RWPE2 (cell line): Measurements from ENCODE around the gene RAB11FIP3.

Experiments
- ATAC-seq: fragments of 200-7000 bp; cut with Tn5 transposase; 3 replicates; pipeline ENCODE4 v1.9.1; 2021; ENCODE audit warnings: low read depth
- DNase-seq: peaks from one replicate; pipeline ENCODE4 v3.0.0-alpha.2; 2020; ENCODE audit warnings: low spot score
- H3K27ac ChIP-seq: fragments of 450-650 bp; 2 replicates; pipeline ENCODE4 v1.5.1; 2017; ENCODE audit warnings: mild to moderate bottlenecking; ENCODE audit not compliant: poor library complexity, severe bottlenecking
- H3K27me3 ChIP-seq: fragments of 250-450 bp; sonication (Bioruptor Pico); 2 replicates; pipeline ENCODE4 v1.5.1; 2021; ENCODE audit warnings: mild to moderate bottlenecking, moderate library complexity; ENCODE audit not compliant: insufficient read depth, poor library complexity, severe bottlenecking
- H3K36me3 ChIP-seq: fragments of 250-450 bp; sonication (Bioruptor Pico); 2 replicates; pipeline ENCODE4 v1.5.1; 2020; ENCODE audit warnings: low read depth, mild to moderate bottlenecking, moderate library complexity
- H3K4me1 ChIP-seq: fragments of 250-450 bp; sonication (Bioruptor Pico); 2 replicates; pipeline ENCODE4 v1.5.1; 2021; ENCODE audit warnings: mild to moderate bottlenecking, moderate library complexity; ENCODE audit not compliant: insufficient read depth, poor library complexity, severe bottlenecking
- H3K4me3 ChIP-seq: fragments of 250-450 bp; sonication (Bioruptor Pico); 2 replicates; pipeline ENCODE4 v1.5.1; 2021; ENCODE audit warnings: mild to moderate bottlenecking, moderate library complexity; ENCODE audit not compliant: severe bottlenecking
- H3K9me3 ChIP-seq: fragments of 250-450 bp; sonication (Bioruptor Pico); 2 replicates; pipeline ENCODE4 v1.5.1; 2021; ENCODE audit warnings: mild to moderate bottlenecking, moderate library complexity; ENCODE audit not compliant: severe bottlenecking
- TF ChIP-seq, protein P1 (sequence below): fragments of 450-650 bp; IDR thresholded peaks from one replicate; pipeline ENCODE4 v1.5.1; 2017; ENCODE audit warnings: mild to moderate bottlenecking, moderate library complexity; ENCODE audit not compliant: poor library complexity, severe bottlenecking

Gene RAB11FIP3

DNA sequence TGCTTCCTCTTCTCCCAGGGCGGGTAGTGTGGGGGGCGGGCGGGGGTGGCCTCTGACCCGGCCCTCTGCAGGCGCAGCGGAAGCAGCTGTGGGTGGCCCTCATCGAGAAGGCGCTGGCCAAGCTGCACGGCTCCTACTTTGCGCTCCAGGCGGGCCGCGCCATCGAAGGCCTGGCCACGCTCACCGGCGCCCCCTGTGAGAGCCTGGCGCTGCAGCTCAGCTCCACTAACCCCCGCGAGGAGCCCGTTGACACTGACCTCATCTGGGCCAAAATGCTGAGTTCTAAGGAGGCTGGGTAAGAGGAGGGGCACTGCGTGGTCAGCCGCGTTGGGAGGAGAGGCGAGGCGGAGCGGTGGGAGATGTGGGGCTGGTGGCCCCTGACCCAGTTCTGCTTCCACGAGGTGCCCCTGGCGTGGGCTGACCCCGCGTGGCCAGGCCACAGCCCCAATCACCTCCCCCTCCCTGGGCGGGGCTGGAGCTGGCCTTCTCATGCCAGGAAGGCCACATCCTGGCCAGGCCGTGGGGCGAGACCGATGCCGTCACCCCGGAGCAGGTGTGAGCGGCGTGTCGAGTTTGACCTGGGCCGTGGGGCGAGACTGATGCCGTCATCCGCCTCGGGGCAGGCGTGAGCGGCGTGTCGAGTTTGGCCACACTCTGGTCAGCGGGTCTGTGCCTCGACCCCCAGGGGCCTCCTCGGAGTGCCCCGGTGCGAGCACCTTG is 124.3 kb downstream of the RAB11FIP3 start:
- Histone ChIP-seq H3K4me1 (no peaks in the 10 kb centered on the region), H3K27ac (no peak overlapping the region), H3K4me3 (no peak overlapping the region), H3K27me3 (no peaks in the 10 kb centered on the region), H3K9me3 (no peaks in the 10 kb centered on the region), H3K36me3 (peaks cover 12% of the 10 kb centered on the region)
- TF ChIP-seq, protein P1, sequence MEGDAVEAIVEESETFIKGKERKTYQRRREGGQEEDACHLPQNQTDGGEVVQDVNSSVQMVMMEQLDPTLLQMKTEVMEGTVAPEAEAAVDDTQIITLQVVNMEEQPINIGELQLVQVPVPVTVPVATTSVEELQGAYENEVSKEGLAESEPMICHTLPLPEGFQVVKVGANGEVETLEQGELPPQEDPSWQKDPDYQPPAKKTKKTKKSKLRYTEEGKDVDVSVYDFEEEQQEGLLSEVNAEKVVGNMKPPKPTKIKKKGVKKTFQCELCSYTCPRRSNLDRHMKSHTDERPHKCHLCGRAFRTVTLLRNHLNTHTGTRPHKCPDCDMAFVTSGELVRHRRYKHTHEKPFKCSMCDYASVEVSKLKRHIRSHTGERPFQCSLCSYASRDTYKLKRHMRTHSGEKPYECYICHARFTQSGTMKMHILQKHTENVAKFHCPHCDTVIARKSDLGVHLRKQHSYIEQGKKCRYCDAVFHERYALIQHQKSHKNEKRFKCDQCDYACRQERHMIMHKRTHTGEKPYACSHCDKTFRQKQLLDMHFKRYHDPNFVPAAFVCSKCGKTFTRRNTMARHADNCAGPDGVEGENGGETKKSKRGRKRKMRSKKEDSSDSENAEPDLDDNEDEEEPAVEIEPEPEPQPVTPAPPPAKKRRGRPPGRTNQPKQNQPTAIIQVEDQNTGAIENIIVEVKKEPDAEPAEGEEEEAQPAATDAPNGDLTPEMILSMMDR, result no peak
- ATAC-seq (no peak), DNase-seq (no peak)

DNA sequence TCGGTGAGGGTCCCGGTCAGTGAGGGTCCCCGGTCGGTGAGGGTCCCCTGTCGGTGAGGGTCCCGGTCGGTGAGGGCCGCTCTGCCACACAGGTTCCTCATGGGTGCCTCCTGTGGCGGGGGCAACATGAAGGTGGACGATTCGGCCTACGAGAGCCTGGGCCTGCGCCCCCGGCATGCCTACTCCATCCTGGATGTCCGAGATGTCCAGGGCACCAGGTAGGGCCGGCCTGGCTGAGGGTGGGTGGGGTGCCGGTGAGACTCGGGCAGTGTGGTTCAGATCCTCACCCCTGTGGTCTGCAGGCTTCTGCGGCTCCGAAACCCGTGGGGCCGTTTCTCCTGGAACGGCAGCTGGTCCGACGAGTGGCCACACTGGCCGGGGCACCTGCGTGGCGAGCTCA is 125.8 kb downstream of the RAB11FIP3 start:
- Histone ChIP-seq H3K36me3 (peaks cover 12% of the 10 kb centered on the region), H3K4me3 (no peak overlapping the region), H3K27me3 (no peaks in the 10 kb centered on the region), H3K9me3 (no peaks in the 10 kb centered on the region), H3K4me1 (no peaks in the 10 kb centered on the region), H3K27ac (no peak overlapping the region)
- no peak for DNase-seq
- TF ChIP-seq, protein P1, result no peak
- ATAC-seq, result no peak

DNA sequence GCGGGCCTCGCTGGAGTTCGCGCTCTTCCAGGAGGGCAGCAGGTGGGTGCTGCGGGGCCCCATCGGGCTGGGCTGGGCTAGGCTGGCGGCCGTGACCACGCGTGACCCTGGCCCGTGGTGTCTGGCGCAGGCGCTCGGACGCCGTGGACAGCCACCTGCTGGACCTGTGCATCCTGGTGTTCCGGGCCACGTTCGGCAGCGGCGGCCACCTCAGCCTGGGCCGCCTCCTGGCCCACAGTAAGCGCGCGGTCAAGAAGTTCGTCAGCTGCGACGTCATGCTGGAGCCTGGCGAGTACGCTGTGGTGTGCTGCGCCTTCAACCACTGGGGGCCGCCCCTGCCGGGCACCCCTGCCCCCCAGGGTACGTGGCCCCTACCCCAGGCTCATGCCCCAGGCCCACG is 126.7 kb downstream of the RAB11FIP3 start:
- TF ChIP-seq, protein P1, result no peak
- Histone ChIP-seq H3K4me3 (no peak overlapping the region), H3K4me1 (no peaks in the 10 kb centered on the region), H3K9me3 (no peaks in the 10 kb centered on the region), H3K27me3 (no peaks in the 10 kb centered on the region), H3K36me3 (peaks cover 12% of the 10 kb centered on the region), H3K27ac (no peak overlapping the region)
- DNase-seq (no peak), ATAC-seq (no peak)

DNA sequence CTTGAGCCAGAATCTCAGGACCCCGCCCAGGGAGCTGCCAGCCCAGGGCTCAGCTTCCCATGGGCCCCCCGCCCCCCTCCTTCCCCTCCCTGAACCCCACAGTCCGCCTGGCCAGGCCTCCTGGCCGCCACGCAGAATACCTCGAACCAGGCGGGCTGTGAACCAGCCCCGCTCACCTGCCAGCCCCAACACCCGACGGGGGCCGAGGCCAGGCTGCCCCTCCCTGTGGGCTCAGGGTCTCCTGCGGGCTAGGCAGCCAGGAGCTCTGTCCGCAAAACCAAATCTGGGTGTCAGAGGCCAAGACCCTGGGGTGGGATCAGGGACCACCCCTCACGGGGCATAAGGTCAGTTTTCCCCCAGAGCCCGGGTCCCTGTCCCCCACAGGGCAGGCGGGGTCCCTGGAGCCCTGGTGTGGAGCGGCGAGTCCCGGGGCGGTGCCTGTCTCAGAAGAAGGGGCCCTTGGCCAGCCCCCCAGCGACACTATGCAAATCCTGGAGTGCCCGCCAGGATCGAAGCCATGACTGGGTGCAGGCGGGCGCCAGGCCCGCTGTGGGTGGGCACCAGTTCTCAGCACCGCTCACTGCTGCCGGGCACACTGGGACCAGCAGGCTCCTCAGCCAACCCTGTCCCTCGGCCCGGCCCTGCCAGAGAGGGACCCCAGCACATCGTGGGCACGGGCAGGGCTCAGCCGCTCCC is 128.3 kb downstream of the RAB11FIP3 start:
- Histone ChIP-seq H3K36me3 (peaks cover 9% of the 10 kb centered on the region), H3K4me1 (no peaks in the 10 kb centered on the region), H3K4me3 (no peak overlapping the region), H3K27me3 (peaks cover 6% of the 10 kb centered on the region), H3K9me3 (no peaks in the 10 kb centered on the region), H3K27ac (peak overlapping the region; percentile 62)
- DNase-seq (no peak), ATAC-seq (no peak)
- TF ChIP-seq, protein P1, result no peak

DNA sequence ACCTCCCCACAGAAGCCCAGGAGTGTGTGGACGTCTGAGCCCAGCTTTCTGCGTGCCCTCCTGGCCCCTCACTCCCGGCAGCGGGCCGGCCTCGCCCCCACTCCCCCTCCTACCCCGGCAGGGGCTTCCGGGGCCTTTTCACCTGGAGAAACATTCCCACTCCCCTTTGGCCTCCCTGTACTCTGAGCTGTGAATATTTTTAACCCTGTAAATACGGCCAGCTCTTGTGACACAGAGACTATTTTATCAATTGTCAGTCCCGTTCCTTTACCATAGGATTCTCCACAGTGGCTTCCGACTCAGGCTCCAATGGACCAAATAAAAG is 128.8 kb downstream of the RAB11FIP3 start:
- peaks cover 9% of the 10 kb centered on the region for H3K36me3 ChIP-seq
- no peaks in the 10 kb centered on the region for H3K4me1 ChIP-seq
- no peaks in the 10 kb centered on the region for H3K9me3 ChIP-seq
- TF ChIP-seq, protein P1, result no peak
- ATAC-seq (no peak), DNase-seq (no peak)
- peak overlapping the region; percentile 62 for H3K27ac ChIP-seq
- H3K27me3 ChIP-seq, result peaks cover 11% of the 10 kb centered on the region
- no peak overlapping the region for H3K4me3 ChIP-seq
